NCI-H2171 treated with DMSO at 0.1 percent for 48 hours (cell line): ENCODE measurements around the gene MMUT.
A peak's percentile ranks its signal among the peaks of the same experiment; 100 is the strongest.

Experiments used
- DNase-seq: peaks from one replicate; lab custom pipeline; 2025; lab: John Stamatoyannopoulos, UW

The MMUT gene

GRCh38 chr6:49423817-49424216, 39.2 kb downstream of the MMUT start:
- peak; percentile 12 for DNase-seq

- DNase-seq: no peak
These were observed 46.9 kb downstream of the MMUT start for GRCh38 chr6:49416195-49416594.

DNA sequence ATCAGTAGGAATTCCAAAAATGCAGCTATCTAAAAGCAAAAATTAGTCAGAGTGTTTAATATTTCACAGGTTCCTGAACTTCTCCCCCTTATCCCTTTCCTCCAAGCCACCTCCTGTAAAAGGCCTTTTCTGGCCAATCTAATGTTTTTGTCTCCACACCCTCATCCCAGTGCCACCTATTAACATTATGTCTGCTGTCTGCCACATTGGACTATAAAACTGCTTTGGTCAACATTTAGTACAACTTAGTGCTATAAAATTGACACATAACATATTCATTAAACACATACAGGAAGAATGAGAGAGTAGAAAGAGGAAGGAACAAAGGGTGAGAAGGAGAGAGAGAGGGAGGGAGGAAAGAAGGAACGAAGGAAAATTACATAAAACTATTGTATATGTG, 47.7 kb downstream of the MMUT start:
- no peak for DNase-seq

DNA sequence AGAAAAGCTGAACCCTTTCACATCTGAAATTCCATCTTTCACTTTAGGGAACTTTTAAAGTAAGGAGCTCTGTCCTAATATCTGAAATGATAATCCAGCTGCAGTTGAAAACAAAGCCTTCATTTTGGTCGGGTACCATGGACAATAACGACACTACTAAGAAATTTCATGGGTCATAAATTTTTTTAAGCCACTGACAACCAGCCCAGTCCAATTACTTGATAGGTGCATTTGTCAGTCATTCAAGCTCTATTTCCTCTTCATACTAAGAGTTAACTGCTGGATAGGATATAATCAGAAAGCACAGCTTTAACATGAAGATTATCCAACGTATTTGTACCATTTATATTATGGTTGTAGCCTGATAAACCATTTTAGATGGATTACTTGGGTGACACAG, 52.5 kb downstream of the MMUT start:
- DNase-seq: no peak

- peak; percentile 66 for DNase-seq
These were observed 53.0 kb downstream of the MMUT start for GRCh38 chr6:49409951-49410542.

DNA sequence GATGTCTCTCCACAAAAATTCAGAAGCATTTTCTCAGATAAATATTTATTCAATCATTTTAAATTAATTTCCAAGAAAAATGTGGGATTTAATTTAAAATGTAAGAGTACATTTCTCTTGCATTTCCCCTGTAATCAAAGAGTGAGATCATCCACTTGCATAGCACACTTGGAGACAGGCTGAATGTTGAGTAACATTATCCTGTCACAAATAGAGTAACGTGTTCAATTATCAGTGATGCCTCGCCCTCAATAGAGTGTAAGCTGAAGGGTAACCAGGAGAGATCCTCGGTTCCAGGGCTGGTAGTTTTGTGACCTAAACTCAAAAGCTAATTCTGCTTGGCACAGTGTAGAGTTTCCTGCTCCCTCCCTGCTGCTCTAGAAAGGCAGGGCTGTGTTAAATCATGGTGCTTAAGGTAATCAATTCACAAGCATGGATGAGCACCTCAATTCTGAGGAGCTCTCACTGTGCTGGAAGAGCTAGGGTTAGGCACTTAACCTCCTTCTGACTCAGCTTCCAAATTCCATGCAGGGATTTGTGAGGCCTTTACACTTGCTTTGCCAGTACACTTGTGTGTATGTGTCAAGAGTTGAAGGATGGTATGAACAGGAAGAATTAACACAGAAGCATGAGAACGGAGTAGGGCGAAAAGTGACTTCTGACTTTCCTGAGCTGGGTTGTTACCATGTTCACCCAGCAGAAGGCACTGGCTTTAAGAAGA, 56.6 kb downstream of the MMUT start:
- no peak for DNase-seq

GRCh38 chr6:49401063-49401462, 62.0 kb downstream of the MMUT start:
- DNase-seq: no peak

GRCh38 chr6:49386667-49387508, 76.2 kb downstream of the MMUT start:
- DNase-seq: peak; percentile 25

- no peak for DNase-seq
These were observed 78.1 kb downstream of the MMUT start for GRCh38 chr6:49384904-49385303.
